HepG2 (cell line): Measurements from ENCODE around the gene TXNRD2. TPM values are rescaled to one million over a fixed set of nuclear protein-coding genes. Genes with fewer than 3 reads are reported as not detected.

Source experiments
- AFF4 ChIP-seq: sonication (generic); formaldehyde crosslinking; IDR thresholded peaks from 2 replicates; pipeline ENCODE4 v1.4.0; 2020; ENCODE audit warnings: missing genetic modification reagents
- CEBPG ChIP-seq: IDR thresholded peaks from 2 replicates; pipeline ENCODE4 v1.6.1; 2016
- CHD4 ChIP-seq: fragments of 200-600 bp; sonication (generic); IDR thresholded peaks from 2 replicates; pipeline ENCODE4 v1.7.0; 2017; ENCODE audit warnings: mild to moderate bottlenecking, low read length, borderline replicate concordance
- HINFP ChIP-seq: sonication (generic); formaldehyde crosslinking; IDR thresholded peaks from 2 replicates; pipeline ENCODE4 v1.4.0; 2020; ENCODE audit warnings: low read depth, mild to moderate bottlenecking, missing genetic modification reagents
- HNRNPLL ChIP-seq: fragments of 200-400 bp; formaldehyde crosslinking; IDR thresholded peaks from 2 replicates; pipeline ENCODE4 v1.6.1; 2017; ENCODE audit warnings: mild to moderate bottlenecking, low read depth, low read length; ENCODE audit not compliant: poor library complexity, severe bottlenecking
- PATZ1 ChIP-seq: sonication (generic); formaldehyde crosslinking; IDR thresholded peaks from 2 replicates; pipeline ENCODE4 v1.4.0; 2020; ENCODE audit warnings: missing genetic modification reagents
- PRDM4 ChIP-seq: sonication (generic); formaldehyde crosslinking; IDR thresholded peaks from 2 replicates; pipeline ENCODE4 v1.9.0; 2021; ENCODE audit warnings: missing genetic modification reagents, borderline replicate concordance
- RBM39 ChIP-seq: fragments of 200-400 bp; formaldehyde crosslinking; IDR thresholded peaks from one replicate; pipeline ENCODE4 v1.6.1; 2018; ENCODE audit warnings: antibody characterized with exemption, mild to moderate bottlenecking, low read depth, low read length; ENCODE audit not compliant: poor library complexity, severe bottlenecking
- SIX4 ChIP-seq: sonication (generic); formaldehyde crosslinking; IDR thresholded peaks from 2 replicates; pipeline ENCODE4 v1.4.0; 2020; ENCODE audit warnings: missing genetic modification reagents
- STAG1 ChIP-seq: sonication (generic); formaldehyde crosslinking; IDR thresholded peaks from 2 replicates; pipeline ENCODE4 v1.4.0; 2020; ENCODE audit warnings: missing genetic modification reagents
- ZBTB42 ChIP-seq: sonication (generic); formaldehyde crosslinking; IDR thresholded peaks from 2 replicates; pipeline ENCODE4 v1.5.0; 2020; ENCODE audit warnings: mild to moderate bottlenecking, missing genetic modification reagents
- ZNF10 ChIP-seq: sonication (generic); formaldehyde crosslinking; IDR thresholded peaks from 2 replicates; pipeline ENCODE4 v1.4.0; 2020; ENCODE audit warnings: mild to moderate bottlenecking, low read depth, missing genetic modification reagents, borderline replicate concordance
- ZNF18 ChIP-seq: sonication (generic); formaldehyde crosslinking; IDR thresholded peaks from 2 replicates; pipeline ENCODE4 v1.8.0; 2022; ENCODE audit warnings: mild to moderate bottlenecking, missing genetic modification reagents; ENCODE audit not compliant: insufficient replicate concordance
- ZNF260 ChIP-seq: sonication (generic); formaldehyde crosslinking; IDR thresholded peaks from 2 replicates; pipeline ENCODE4 v1.4.0; 2020; ENCODE audit warnings: missing genetic modification reagents, low read depth, mild to moderate bottlenecking, borderline replicate concordance
- ZNF441 ChIP-seq: sonication (generic); formaldehyde crosslinking; IDR thresholded peaks from 2 replicates; pipeline ENCODE4 v1.7.0; 2021; ENCODE audit warnings: missing genetic modification reagents, borderline replicate concordance
- ZNF510 ChIP-seq: sonication (generic); formaldehyde crosslinking; IDR thresholded peaks from 2 replicates; pipeline ENCODE4 v1.4.0; 2020; ENCODE audit warnings: low read depth, mild to moderate bottlenecking, missing genetic modification reagents
- ZNF781 ChIP-seq: sonication (generic); formaldehyde crosslinking; IDR thresholded peaks from 2 replicates; pipeline ENCODE4 v1.5.1; 2020; ENCODE audit warnings: borderline replicate concordance, mild to moderate bottlenecking, missing genetic modification reagents; ENCODE audit errors: not compliant biosample characterization
- polyA plus RNA-seq, 8 experiments: library from polyadenylated mRNA; depleted of rRNA in 3 of 8; stranded (reverse) in 7 of 8; unstranded in 1 of 8; fragments of >200 nt; fragmentation: Illumina TruSeq in 4 of 8; extraction: Trizol in 4 of 8; gene quantifications; 2 replicates each; pipeline versions ENCODE4 v1.2.1 to v1.2.3, GENCODE V29; 2011 to 2016; ENCODE audit warnings: low read depth in 4 of 8, missing spikeins in 1 of 8, mixed read lengths in 1 of 8; ENCODE audit not compliant: insufficient read depth in 1 of 8
- total RNA-seq, 5 experiments: library from RNA; depleted of rRNA; stranded (reverse); fragments of >200 nt; fragmentation: Illumina TruSeq; extraction: Trizol; gene quantifications; 2 replicates each; pipeline ENCODE4 v1.2.3, GENCODE V29; 2016; ENCODE audit warnings: low read depth in 1 of 5

TXNRD2 gene
- total and polyA plus RNA-seq, 2 of the 13 experiments (the other 11 are each of a cell fraction or from before 2014, with no cell fraction given), result 17.5 to 18.6 TPM

- TF ChIP-seq ZNF10 (no peak), HNRNPLL (peak; percentile 31), ZNF441 (CRISPR knock-in tag) (no peak), STAG1 (CRISPR knock-in tag) (peak; percentile 60), RBM39 (peak; percentile 11), CEBPG (CRISPR knock-in tag) (no peak), SIX4 (CRISPR knock-in tag) (no peak), AFF4 (no peak), ZNF510 (CRISPR knock-in tag) (no peak), HINFP (no peak), ZNF18 (CRISPR knock-in tag) (no peak), ZNF781 (no peak), CHD4 (peak; percentile 65; the same call in 1 of the 2 replicates), PRDM4 (no peak), ZBTB42 (no peak; the same call in 1 of the 2 replicates), PATZ1 (CRISPR knock-in tag) (peak; percentile 68), ZNF260 (CRISPR knock-in tag) (no peak)
These were observed 20.8 kb upstream of the TXNRD2 start (continued) for GRCh38 chr22:19962246-19962908.
